ENCODE data around the gene ZBP1.

GRCh38 chr20:57593134-57593886 lies 26.9 kb downstream of the ZBP1 start:
- TF ChIP-seq CTCF (conservative IDR thresholded peaks at IDR 0.05; ENCODE audit: low read length) (no peak), EZH2phosphoT487 (IDR thresholded peaks at IDR 0.05; ENCODE audit: borderline replicate concordance) (no peak)

Measured in Loucy (cell line).